Liver (tissue), 9 donors: ENCODE results near the gene LOXL4. TPM values are rescaled to one million over a fixed set of nuclear protein-coding genes. Genes with fewer than 3 reads are reported as not detected.

Experiments
- DNase-seq: peaks from one replicate; pipeline ENCODE4 v3.0.0-alpha.2; 2017; ENCODE audit warnings: low spot score
- H3K27ac ChIP-seq, 2 donors: one replicate each; pipeline ENCODE4 v1.7.0; 2013; ENCODE audit warnings: inconsistent platforms in 2 of 2, low read length in 2 of 2, control low read depth in 1 of 2, low read depth in 1 of 2, mild to moderate bottlenecking in 1 of 2
- H3K27me3 ChIP-seq, 4 donors: one replicate each; pipeline versions ENCODE4 v1.6.1 to v1.7.0; 2013; ENCODE audit warnings: low read length in 3 of 4, inconsistent platforms in 1 of 4, mild to moderate bottlenecking in 1 of 4, moderate library complexity in 1 of 4; ENCODE audit not compliant: control insufficient read depth in 4 of 4, insufficient read depth in 4 of 4
- H3K36me3 ChIP-seq, 4 donors: one replicate each; pipeline versions ENCODE4 v1.6.1 to v1.7.0; 2013; ENCODE audit warnings: low read length in 3 of 4, mild to moderate bottlenecking in 3 of 4, low read depth in 1 of 4, moderate library complexity in 1 of 4; ENCODE audit not compliant: control insufficient read depth in 4 of 4, insufficient read depth in 3 of 4
- H3K4me1 ChIP-seq, 4 donors: one replicate each; pipeline versions ENCODE4 v1.6.1 to v1.7.0; 2013; ENCODE audit warnings: low read length in 3 of 4, mild to moderate bottlenecking in 3 of 4, moderate library complexity in 1 of 4; ENCODE audit not compliant: control insufficient read depth in 4 of 4, insufficient read depth in 4 of 4
- H3K4me3 ChIP-seq, 3 donors: one replicate each; pipeline versions ENCODE4 v1.6.1 to v1.7.0; 2013; ENCODE audit warnings: low read length in 3 of 3, control low read depth in 1 of 3, low read depth in 1 of 3, mild to moderate bottlenecking in 1 of 3
- H3K9ac ChIP-seq, 2 donors: one replicate each; pipeline ENCODE4 v1.7.0; 2013; ENCODE audit warnings: low read length in 2 of 2, mild to moderate bottlenecking in 2 of 2, moderate library complexity in 2 of 2, control low read depth in 1 of 2, low read depth in 1 of 2
- H3K9me3 ChIP-seq, 4 donors: one replicate each; pipeline versions ENCODE4 v1.6.1 to v1.7.0; 2013; ENCODE audit warnings: low read length in 3 of 4; ENCODE audit not compliant: control insufficient read depth in 4 of 4
- FOXA2 ChIP-seq: IDR thresholded peaks from 2 replicates; pipeline ENCODE4 v1.6.1; 2016; ENCODE audit warnings: antibody characterized with exemption
- HNF4A ChIP-seq, 2 donors: conservative IDR thresholded peaks; 2 replicates each; pipeline ENCODE4 v1.6.1; 2016; ENCODE audit warnings: antibody characterized with exemption in 2 of 2, mild to moderate bottlenecking in 2 of 2
- JUND ChIP-seq, 2 donors: IDR thresholded peaks; 2 replicates each; pipeline ENCODE4 v1.6.1; 2016; ENCODE audit warnings: antibody characterized with exemption in 2 of 2
- NR2F2 ChIP-seq: IDR thresholded peaks from 2 replicates; pipeline ENCODE4 v1.6.1; 2016; ENCODE audit warnings: antibody characterized with exemption
- RAD21 ChIP-seq, 2 donors: IDR thresholded peaks; 2 replicates each; pipeline ENCODE4 v1.6.1; 2016; ENCODE audit warnings: antibody characterized with exemption in 2 of 2, mild to moderate bottlenecking in 2 of 2
- REST ChIP-seq: IDR thresholded peaks from 2 replicates; pipeline ENCODE4 v1.6.1; 2016; ENCODE audit warnings: antibody characterized with exemption, mild to moderate bottlenecking
- RXRA ChIP-seq, 2 donors: IDR thresholded peaks; 2 replicates each; pipeline ENCODE4 v1.6.1; 2017 to 2018; ENCODE audit warnings: antibody characterized with exemption in 2 of 2, mild to moderate bottlenecking in 1 of 2
- SP1 ChIP-seq: IDR thresholded peaks from 2 replicates; pipeline ENCODE4 v1.6.1; 2018; ENCODE audit warnings: antibody characterized with exemption, mild to moderate bottlenecking
- TAF1 ChIP-seq: conservative IDR thresholded peaks from 2 replicates; pipeline ENCODE4 v1.6.1; 2016; ENCODE audit warnings: antibody characterized with exemption, mild to moderate bottlenecking
- YY1 ChIP-seq: IDR thresholded peaks from 2 replicates; pipeline ENCODE4 v1.6.1; 2016; ENCODE audit warnings: antibody characterized with exemption, mild to moderate bottlenecking
- WGBS: extraction: QIAGEN DNeasy Blood & Tissue Kit; methylation state at CpG from one replicate; pipeline ENCODE4 v1.1.7; 2013; 5-methylcytosine and 5-hydroxymethylcytosine counted together
- polyA plus RNA-seq, 2 donors: library from polyadenylated mRNA; stranded (reverse) in 1 of 2; unstranded in 1 of 2; fragments of 200-250 nt in 1 of 2; fragments of >200 nt in 1 of 2; fragmentation: Nextera tagmentation in 1 of 2; extraction: Ambion mirVana in 1 of 2; gene quantifications; one replicate each; pipeline versions ENCODE4 v1.2.1 to v1.2.3, GENCODE V29; 2013 to 2015
- total RNA-seq, 2 donors: library from RNA; depleted of rRNA; stranded (reverse); fragments of >200 nt; gene quantifications; one replicate each; pipeline ENCODE4 v1.2.3, GENCODE V29; 2014
- TF ChIP-seq, protein P1 (sequence below): fragments of 150-350 bp; IDR thresholded peaks from 2 replicates; pipeline ENCODE4 v1.5.1; 2017; ENCODE audit warnings: improper control_type of control experiment, low read depth, low read length; ENCODE audit not compliant: missing input control
- donor health status: healthy.
- donor health status: healthy.
- donor health status: healthy.
- donor health status: healthy.
- donor health status: healthy.

The LOXL4 gene
- total and polyA plus RNA-seq, 4 donors: 0.38 to 18.5 (median 1.0) TPM

DNA sequence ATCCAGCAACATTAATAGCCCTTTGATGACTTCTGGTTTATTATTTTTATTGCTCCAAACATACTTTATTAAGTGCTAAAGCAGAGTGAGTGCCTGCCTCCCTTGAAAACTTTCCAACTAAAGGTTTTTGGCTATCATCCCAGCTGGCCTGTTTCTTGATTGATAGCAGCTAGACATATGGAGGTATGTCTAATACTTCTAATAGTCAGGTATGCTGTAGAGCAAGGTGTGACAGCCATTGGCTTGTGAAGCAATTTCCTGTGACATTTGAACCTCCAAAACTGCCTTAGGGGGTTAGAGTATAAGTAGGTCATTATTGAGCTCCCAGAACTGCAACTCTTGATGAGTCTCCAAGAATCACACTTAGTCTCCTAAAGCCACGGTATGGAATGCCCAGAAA lies 55.8 kb downstream of the LOXL4 start:
- Histone ChIP-seq H3K4me3 (no peak overlapping the region), H3K4me1 (no peaks in the 10 kb centered on the region), H3K27me3 (no peaks in the 10 kb centered on the region), H3K9ac (no peak overlapping the region), H3K36me3 (peaks cover 0 to 16% (median 6%) of the 10 kb centered on the region in 4 donors), H3K27ac (no peak overlapping the region), H3K9me3 (no peaks in the 10 kb centered on the region)
- DNase-seq: no peak
- TF ChIP-seq REST (no peak), JUND (IDR thresholded peaks at IDR 0.05) (no peak), RXRA (IDR thresholded peaks at IDR 0.05) (no peak), RAD21 (IDR thresholded peaks at IDR 0.05) (no peak), FOXA2 (no peak), NR2F2 (no peak), YY1 (no peak)
- TF ChIP-seq, protein P1, sequence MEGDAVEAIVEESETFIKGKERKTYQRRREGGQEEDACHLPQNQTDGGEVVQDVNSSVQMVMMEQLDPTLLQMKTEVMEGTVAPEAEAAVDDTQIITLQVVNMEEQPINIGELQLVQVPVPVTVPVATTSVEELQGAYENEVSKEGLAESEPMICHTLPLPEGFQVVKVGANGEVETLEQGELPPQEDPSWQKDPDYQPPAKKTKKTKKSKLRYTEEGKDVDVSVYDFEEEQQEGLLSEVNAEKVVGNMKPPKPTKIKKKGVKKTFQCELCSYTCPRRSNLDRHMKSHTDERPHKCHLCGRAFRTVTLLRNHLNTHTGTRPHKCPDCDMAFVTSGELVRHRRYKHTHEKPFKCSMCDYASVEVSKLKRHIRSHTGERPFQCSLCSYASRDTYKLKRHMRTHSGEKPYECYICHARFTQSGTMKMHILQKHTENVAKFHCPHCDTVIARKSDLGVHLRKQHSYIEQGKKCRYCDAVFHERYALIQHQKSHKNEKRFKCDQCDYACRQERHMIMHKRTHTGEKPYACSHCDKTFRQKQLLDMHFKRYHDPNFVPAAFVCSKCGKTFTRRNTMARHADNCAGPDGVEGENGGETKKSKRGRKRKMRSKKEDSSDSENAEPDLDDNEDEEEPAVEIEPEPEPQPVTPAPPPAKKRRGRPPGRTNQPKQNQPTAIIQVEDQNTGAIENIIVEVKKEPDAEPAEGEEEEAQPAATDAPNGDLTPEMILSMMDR: no peak
- WGBS: 92% methylated on average over 1 of the region's 1 CpG

DNA sequence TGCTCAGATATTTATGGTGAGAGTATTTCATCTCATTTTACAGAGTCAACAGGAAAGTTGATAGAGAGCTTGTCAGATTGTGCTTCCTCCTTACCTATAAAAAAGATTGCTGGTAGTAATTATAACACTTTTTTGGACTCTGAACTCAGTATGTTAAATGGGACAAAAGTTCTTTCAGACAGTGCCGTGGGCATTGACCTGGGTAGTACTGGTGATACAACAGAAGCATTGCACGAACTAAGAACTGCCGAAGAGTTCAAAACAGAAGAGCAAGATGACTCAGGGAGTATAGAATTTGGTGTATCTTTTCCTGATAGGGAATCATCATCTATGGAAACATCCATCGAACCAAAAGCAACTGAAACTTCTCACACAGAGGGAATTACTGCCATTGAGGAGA lies 58.6 kb downstream of the LOXL4 start:
- Histone ChIP-seq H3K27me3 (no peaks in the 10 kb centered on the region), H3K9me3 (no peaks in the 10 kb centered on the region), H3K4me1 (no peaks in the 10 kb centered on the region), H3K9ac (no peak overlapping the region), H3K27ac (no peak overlapping the region), H3K4me3 (no peak overlapping the region), H3K36me3 (peaks cover 0 to 16% (median 6%) of the 10 kb centered on the region in 4 donors)
- peak in 1 of 2 donors; percentile 29 for TF ChIP-seq HNF4A (conservative IDR thresholded peaks at IDR 0.05)
- TF ChIP-seq YY1: no peak
- no peak for TF ChIP-seq REST
- TF ChIP-seq TAF1: no peak
- TF ChIP-seq SP1: no peak
- no peak for TF ChIP-seq NR2F2
- DNase-seq: no peak
- 81% methylated on average over 4 of the region's 4 CpGs for WGBS
